ENCODE data around the gene EEF1B2.
"Not testable (repeated sequence)": the region's sequence is repeated elsewhere in the genome, so short reads cannot be mapped to it uniquely, and the experiment has no call there.

GRCh38 chr2:206168230-206168629, 8.5 kb downstream of the EEF1B2 start:
- TF ChIP-seq, protein P1, sequence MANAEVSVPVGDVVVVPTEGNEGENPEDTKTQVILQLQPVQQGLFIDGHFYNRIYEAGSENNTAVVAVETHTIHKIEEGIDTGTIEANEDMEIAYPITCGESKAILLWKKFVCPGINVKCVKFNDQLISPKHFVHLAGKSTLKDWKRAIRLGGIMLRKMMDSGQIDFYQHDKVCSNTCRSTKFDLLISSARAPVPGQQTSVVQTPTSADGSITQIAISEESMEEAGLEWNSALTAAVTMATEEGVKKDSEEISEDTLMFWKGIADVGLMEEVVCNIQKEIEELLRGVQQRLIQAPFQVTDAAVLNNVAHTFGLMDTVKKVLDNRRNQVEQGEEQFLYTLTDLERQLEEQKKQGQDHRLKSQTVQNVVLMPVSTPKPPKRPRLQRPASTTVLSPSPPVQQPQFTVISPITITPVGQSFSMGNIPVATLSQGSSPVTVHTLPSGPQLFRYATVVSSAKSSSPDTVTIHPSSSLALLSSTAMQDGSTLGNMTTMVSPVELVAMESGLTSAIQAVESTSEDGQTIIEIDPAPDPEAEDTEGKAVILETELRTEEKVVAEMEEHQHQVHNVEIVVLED (CRISPR knock-in tag; IDR thresholded peaks at IDR 0.05; ENCODE audit: borderline replicate concordance), result not testable (repeated sequence)
- TF ChIP-seq RAD21 (CRISPR knock-in tag; IDR thresholded peaks at IDR 0.05); KDM5A (IDR thresholded peaks at IDR 0.05; ENCODE audit: borderline replicate concordance, low read length); ATF2 (CRISPR knock-in tag; IDR thresholded peaks at IDR 0.05): not testable (repeated sequence)
